ENCODE measurements around the gene RPS6KA1. TPM values are rescaled to one million over a fixed set of nuclear protein-coding genes. Genes with fewer than 3 reads are reported as not detected.
A peak's percentile ranks its signal among the peaks of the same experiment; 100 is the strongest.

Gene RPS6KA1
- total and polyA plus RNA-seq, 2 of the 4 experiments (the other 2 are of a cell fraction): 3.6 to 6.3 TPM

- in situ Hi-C loops (cut with MboI; ENCODE audit: low sequenced_read_pairs): no loop called here
- no peaks in the 10 kb centered on the region; the same call in 1 of the 2 replicates for H3K27me3 ChIP-seq (ENCODE audit: control insufficient read depth, insufficient read depth, low read length)
- no peak overlapping the region for H3K14ac ChIP-seq (replicated peaks; ENCODE audit: low read depth, low read length)
- H3K4me1 ChIP-seq (ENCODE audit: control insufficient read depth, insufficient read depth, low read length): peaks cover 4% of the 10 kb centered on the region
- no peak overlapping the region for H4K91ac ChIP-seq (ENCODE audit: insufficient read depth, low read depth, low read length)
- H3K4me2 ChIP-seq (ENCODE audit: low read depth, low read length): no peak overlapping the region
- H4K8ac ChIP-seq (ENCODE audit: low read depth in 2 of 2, low read length in 2 of 2): peak overlapping the region; percentile 59 to 94; a peak in 3 of 4 replicates
- dilution Hi-C loops (cut with HindIII; ENCODE audit: low sequenced_read_pairs, unreplicated experiment): no loop called here
- H3K23ac ChIP-seq (ENCODE audit: low read depth, low read length): peak overlapping the region; percentile 50; the same call in 1 of the 2 replicates
- ATAC-seq (ENCODE audit: low read depth): no peak
- no peak overlapping the region for H2BK15ac ChIP-seq (ENCODE audit: low read depth, low read length)
- no peaks in the 10 kb centered on the region for H3K9me1 ChIP-seq (ENCODE audit: insufficient read depth, low read length)
- H2AK5ac ChIP-seq (ENCODE audit: low read depth, low read length): no peak overlapping the region
- H2AK9ac ChIP-seq (replicated peaks; ENCODE audit: low read depth, low read length, poor library complexity): no peak overlapping the region
- ChIA-PET POLR2A (ENCODE audit: unreplicated experiment) (interaction anchor here (0.9 kb wide), 1 partner anchor 73 kb away, joined by 3 read pairs; no protein-coding TSS in a partner anchor), CTCF (no interaction called here)
- H3K4ac ChIP-seq (ENCODE audit: low read depth, low read length): no peak overlapping the region
- no peak for TF ChIP-seq NFE2L2 (IDR thresholded peaks at IDR 0.05; ENCODE audit: low read depth, low read length)
- no peak for TF ChIP-seq ELK1 (IDR thresholded peaks at IDR 0.05; ENCODE audit: borderline replicate concordance, low read depth, low read length)
- TF ChIP-seq RCOR1 (IDR thresholded peaks at IDR 0.05; ENCODE audit: insufficient replicate concordance, low read length): no peak
- no peak for TF ChIP-seq FOS (IDR thresholded peaks at IDR 0.05; ENCODE audit: low read depth, low read length)
- no peak for TF ChIP-seq MXI1 (IDR thresholded peaks at IDR 0.05; ENCODE audit: borderline replicate concordance, low read depth, low read length)
- TF ChIP-seq CEBPB (IDR thresholded peaks at IDR 0.05; ENCODE audit: low read depth, low read length): no peak
- no peak for TF ChIP-seq MAZ (IDR thresholded peaks at IDR 0.05; ENCODE audit: borderline replicate concordance, low read depth, low read length)
- TF ChIP-seq MAFK (IDR thresholded peaks at IDR 0.05; ENCODE audit: low read depth, low read length): no peak
- no peak for TF ChIP-seq SMC3 (IDR thresholded peaks at IDR 0.05; ENCODE audit: low read depth, low read length)
- H3K56ac ChIP-seq (ENCODE audit: extremely low read depth, insufficient read depth, low read length): no peak overlapping the region
- WGBS, 2 experiments (ENCODE audit: extremely low coverage in 2 of 2, insufficient read length in 1 of 2): no CpG with 5 or more reads among the region's 3 CpGs
- H3K79me1 ChIP-seq (ENCODE audit: low read depth in 1 of 2, low read length in 2 of 2): 0 out of 4 replicates have a peak, but pooled peaks cover 0 to 4% of the 10 kb centered on the region in 2 experiments
- H3K18ac ChIP-seq (ENCODE audit: low read depth, low read length): no peak overlapping the region; the same call in 1 of the 2 replicates
- H3K9ac ChIP-seq (ENCODE audit: low read depth, low read length): no peak overlapping the region
- no peaks in the 10 kb centered on the region for H4K20me1 ChIP-seq (ENCODE audit: insufficient read depth, low read length)
- no peaks in the 10 kb centered on the region for H3K9me3 ChIP-seq (ENCODE audit: control insufficient read depth, insufficient read depth, low read length)
- no peak overlapping the region for H2BK5ac ChIP-seq (ENCODE audit: low read depth, low read length, poor library complexity, severe bottlenecking)
- no peak overlapping the region for H3K27ac ChIP-seq (ENCODE audit: insufficient read depth, low read length)
- no peak overlapping the region for H3K4me3 ChIP-seq (ENCODE audit: insufficient read depth, low read depth, low read length)
- BruUV-seq (replicated peaks): no TSS peak
- no peak overlapping the region for H2AFZ ChIP-seq (replicated peaks; ENCODE audit: low read length, poor library complexity)
- H2BK20ac ChIP-seq (ENCODE audit: low read depth, low read length): no peak overlapping the region
- intact Hi-C loops (cut with micrococcal nuclease): no loop called here
- H2BK120ac ChIP-seq (ENCODE audit: low read depth, low read length): no peak overlapping the region
- DNase-seq: no peak
- H3K36me3 ChIP-seq (ENCODE audit: control insufficient read depth, insufficient read depth, low read length): no peaks in the 10 kb centered on the region
- H4K5ac ChIP-seq (ENCODE audit: low read depth, low read length): no peak overlapping the region; the same call in 1 of the 2 replicates
These were observed 89.0 kb downstream of the RPS6KA1 start for GRCh38 chr1:26618561-26618960.

Small RNA genes within 50 kb of the gene (microRNA-seq; reads per million reads assigned to microRNA genes)
- gene MIR1976 (ENCODE audit: insufficient read depth in 1 of 2, insufficient read length in 1 of 2, unreplicated experiment in 1 of 2) (0 reads per million in 2 experiments), gene RF00019 (ENCODE audit: insufficient read depth, insufficient read length) (not detected), gene RNU7-29P (ENCODE audit: insufficient read depth, insufficient read length) (not detected)

Small RNA genes within 50 kb of the gene (small RNA-seq; reads per million reads assigned to genes)
- 0 reads per million in 5 experiments for gene MIR1976
- gene RF00019: 0 reads per million in 5 experiments
- 0 to 2.4 (median 0) reads per million in 5 experiments for gene RNU7-29P

Other genes with a start within 250 kb of the RPS6KA1 start
- 32.2 and 35.0 TPM in 2 replicates for gene SH3BGRL3, start 249.7 kb upstream of the RPS6KA1 start, total RNA-seq (2012; rRNA removed)
- 483 and 565 TPM in 2 replicates for gene SH3BGRL3, start 249.7 kb upstream of the RPS6KA1 start, polyA plus RNA-seq (2012; rRNA removed)
- 3.6 and 5.2 TPM in 2 replicates for gene UBXN11, start 223.1 kb upstream of the RPS6KA1 start, total RNA-seq (2012; rRNA removed)
- gene UBXN11, start 223.1 kb upstream of the RPS6KA1 start, polyA plus RNA-seq (2012; rRNA removed): 17.0 and 18.4 TPM in 2 replicates
- not detected in 2 replicates for gene CD52, start 211.8 kb upstream of the RPS6KA1 start, total RNA-seq (2012; rRNA removed)
- 1.3 and 1.6 TPM in 2 replicates for gene CD52, start 211.8 kb upstream of the RPS6KA1 start, polyA plus RNA-seq (2012; rRNA removed)
- not detected in 2 replicates for gene CRYBG2, start 175.6 kb upstream of the RPS6KA1 start, total RNA-seq (2012; rRNA removed)
- gene CRYBG2, start 175.6 kb upstream of the RPS6KA1 start, polyA plus RNA-seq (2012; rRNA removed): not detected in 2 replicates
- not detected in 2 replicates for gene ZNF683, start 157.0 kb upstream of the RPS6KA1 start, total RNA-seq (2012; rRNA removed)
- gene ZNF683, start 157.0 kb upstream of the RPS6KA1 start, polyA plus RNA-seq (2012; rRNA removed): not detected in 2 replicates
- not detected in 2 replicates for gene LIN28A, start 118.9 kb upstream of the RPS6KA1 start, total RNA-seq (2012; rRNA removed)
- gene LIN28A, start 118.9 kb upstream of the RPS6KA1 start, polyA plus RNA-seq (2012; rRNA removed): not detected in 2 replicates
- gene DHDDS, start 97.4 kb upstream of the RPS6KA1 start, total RNA-seq (2012; rRNA removed): 66.7 and 67.7 TPM in 2 replicates
- gene DHDDS, start 97.4 kb upstream of the RPS6KA1 start, polyA plus RNA-seq (2012; rRNA removed): 42.8 and 49.3 TPM in 2 replicates
- 367 and 481 TPM in 2 replicates for gene HMGN2, start 57.3 kb upstream of the RPS6KA1 start, total RNA-seq (2012; rRNA removed)
- 460 and 505 TPM in 2 replicates for gene HMGN2, start 57.3 kb upstream of the RPS6KA1 start, polyA plus RNA-seq (2012; rRNA removed)
- gene ARID1A, start 166.3 kb downstream of the RPS6KA1 start, total RNA-seq (2012; rRNA removed): 14.0 and 16.7 TPM in 2 replicates
- gene ARID1A, start 166.3 kb downstream of the RPS6KA1 start, polyA plus RNA-seq (2012; rRNA removed): 39.4 and 40.7 TPM in 2 replicates